OCI-LY1 (cell line): ENCODE data around the gene ARHGAP25.
A peak's percentile ranks its signal among the peaks of the same experiment; 100 is the strongest.

Experiments used
- H2AFZ ChIP-seq: fragments of 200-600 bp; sonication (generic), shearing (Covaris generic); 2 replicates; pipeline ENCODE4 v1.6.0; 2014; ENCODE audit warnings: antibody characterized with exemption, mild to moderate bottlenecking, low read length
- H3F3A ChIP-seq: fragments of 200-600 bp; sonication (generic), shearing (Covaris generic); 2 replicates; pipeline ENCODE4 v1.6.0; 2014; ENCODE audit warnings: mild to moderate bottlenecking, antibody characterized with exemption, low read length, moderate library complexity; ENCODE audit not compliant: insufficient read depth
- H3K27ac ChIP-seq: fragments of 200-600 bp; sonication (generic); 2 replicates; pipeline ENCODE4 v1.5.1; 2014; ENCODE audit warnings: low read length, mixed run types, mild to moderate bottlenecking, low read depth; ENCODE audit not compliant: poor library complexity, severe bottlenecking
- H3K27me3 ChIP-seq: fragments of 200-600 bp; sonication (generic); 2 replicates; pipeline ENCODE4 v1.6.0; 2014; ENCODE audit warnings: antibody characterized with exemption, mild to moderate bottlenecking, low read length, moderate library complexity; ENCODE audit not compliant: insufficient read depth
- H3K36me3 ChIP-seq: fragments of 200-600 bp; sonication (generic); 2 replicates; pipeline ENCODE4 v1.6.1; 2014; ENCODE audit warnings: mild to moderate bottlenecking, antibody characterized with exemption, low read length, moderate library complexity, mixed read lengths; ENCODE audit not compliant: insufficient read depth
- H3K4me1 ChIP-seq: fragments of 200-600 bp; sonication (generic); 2 replicates; pipeline ENCODE4 v1.5.1; 2014; ENCODE audit warnings: mild to moderate bottlenecking, low read length, moderate library complexity; ENCODE audit not compliant: insufficient read depth, severe bottlenecking
- H3K4me2 ChIP-seq: fragments of 200-600 bp; sonication (generic), shearing (Covaris generic); 2 replicates; pipeline ENCODE4 v1.6.1; 2014; ENCODE audit warnings: low read length
- H3K4me3 ChIP-seq: fragments of 200-600 bp; sonication (generic); 2 replicates; pipeline ENCODE4 v1.5.1; 2014; ENCODE audit warnings: low read length, low read depth, mild to moderate bottlenecking, mixed read lengths; ENCODE audit not compliant: poor library complexity, severe bottlenecking
- H3K79me2 ChIP-seq: fragments of 200-600 bp; shearing (Covaris generic); 2 replicates; pipeline ENCODE4 v1.6.1; 2016; ENCODE audit warnings: mixed run types, low read length, mixed read lengths; ENCODE audit not compliant: insufficient read depth
- H3K9ac ChIP-seq: fragments of 200-600 bp; sonication (generic), shearing (Covaris generic); 2 replicates; pipeline ENCODE4 v1.6.1; 2014; ENCODE audit warnings: mild to moderate bottlenecking, low read length, mixed read lengths
- H3K9me2 ChIP-seq: fragments of 200-600 bp; sonication (generic), shearing (Covaris generic); 2 replicates; pipeline ENCODE4 v1.6.1; 2014; ENCODE audit warnings: low read depth, mild to moderate bottlenecking, low read length, mixed read lengths
- H3K9me3 ChIP-seq: fragments of 200-600 bp; shearing (Covaris generic); 2 replicates; pipeline ENCODE4 v1.6.1; 2014; ENCODE audit warnings: low read length, mixed read lengths
- H4K20me1 ChIP-seq: fragments of 200-600 bp; sonication (generic), shearing (Covaris generic); 2 replicates; pipeline ENCODE4 v1.6.0; 2016; ENCODE audit warnings: mild to moderate bottlenecking, low read length; ENCODE audit not compliant: insufficient read depth
- EZH2 ChIP-seq: fragments of 200-600 bp; sonication (generic), shearing (Covaris generic); IDR thresholded peaks from 2 replicates; pipeline ENCODE4 v1.8.0; 2017; ENCODE audit warnings: borderline replicate concordance, mixed run types, mild to moderate bottlenecking, antibody characterized with exemption, low read length, moderate library complexity, mixed read lengths
- TF ChIP-seq, protein P1 (sequence below): fragments of 200-600 bp; sonication (generic), shearing (Covaris generic); IDR thresholded peaks from 2 replicates; pipeline ENCODE4 v1.5.1; 2017; ENCODE audit warnings: mild to moderate bottlenecking, antibody characterized with exemption, low read length, moderate library complexity, mixed read lengths

Gene ARHGAP25

GRCh38 chr2:68768951-68769350, 34.3 kb downstream of the ARHGAP25 start:
- Histone ChIP-seq H3K4me3 (peak overlapping the region; percentile 43), H3K4me2 (peak overlapping the region; percentile 63)

GRCh38 chr2:68769586-68770270, 35.1 kb downstream of the ARHGAP25 start:
- peaks cover 99% of the 10 kb centered on the region for H3K4me1 ChIP-seq
- peak overlapping the region; percentile 26 for H3K4me3 ChIP-seq
- H3K9me3 ChIP-seq: no peaks in the 10 kb centered on the region
- H2AFZ ChIP-seq: no peak overlapping the region
- H3K79me2 ChIP-seq: no peaks in the 10 kb centered on the region
- peak overlapping the region; percentile 57 for H3K4me2 ChIP-seq
- no peak for TF ChIP-seq EZH2
- TF ChIP-seq, protein P1, sequence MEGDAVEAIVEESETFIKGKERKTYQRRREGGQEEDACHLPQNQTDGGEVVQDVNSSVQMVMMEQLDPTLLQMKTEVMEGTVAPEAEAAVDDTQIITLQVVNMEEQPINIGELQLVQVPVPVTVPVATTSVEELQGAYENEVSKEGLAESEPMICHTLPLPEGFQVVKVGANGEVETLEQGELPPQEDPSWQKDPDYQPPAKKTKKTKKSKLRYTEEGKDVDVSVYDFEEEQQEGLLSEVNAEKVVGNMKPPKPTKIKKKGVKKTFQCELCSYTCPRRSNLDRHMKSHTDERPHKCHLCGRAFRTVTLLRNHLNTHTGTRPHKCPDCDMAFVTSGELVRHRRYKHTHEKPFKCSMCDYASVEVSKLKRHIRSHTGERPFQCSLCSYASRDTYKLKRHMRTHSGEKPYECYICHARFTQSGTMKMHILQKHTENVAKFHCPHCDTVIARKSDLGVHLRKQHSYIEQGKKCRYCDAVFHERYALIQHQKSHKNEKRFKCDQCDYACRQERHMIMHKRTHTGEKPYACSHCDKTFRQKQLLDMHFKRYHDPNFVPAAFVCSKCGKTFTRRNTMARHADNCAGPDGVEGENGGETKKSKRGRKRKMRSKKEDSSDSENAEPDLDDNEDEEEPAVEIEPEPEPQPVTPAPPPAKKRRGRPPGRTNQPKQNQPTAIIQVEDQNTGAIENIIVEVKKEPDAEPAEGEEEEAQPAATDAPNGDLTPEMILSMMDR: no peak
- peak overlapping the region; percentile 98 for H3K27ac ChIP-seq
- H4K20me1 ChIP-seq: no peaks in the 10 kb centered on the region
- peak overlapping the region; percentile 55 for H3K9ac ChIP-seq
- H3K9me2 ChIP-seq: no peaks in the 10 kb centered on the region
- no peaks in the 10 kb centered on the region; the same call in 1 of the 2 replicates for H3K36me3 ChIP-seq
- H3F3A ChIP-seq: 0 out of 2 replicates have a peak, but pooled peaks cover 19% of the 10 kb centered on the region
- H3K27me3 ChIP-seq: no peaks in the 10 kb centered on the region

More at GRCh38 chr2:68768951-68769350, 34.3 kb downstream of the ARHGAP25 start:
- Histone ChIP-seq H3K27ac (peak overlapping the region; percentile 98), H3F3A (0 out of 2 replicates have a peak, but pooled peaks cover 19% of the 10 kb centered on the region), H3K9me2 (no peaks in the 10 kb centered on the region), H3K27me3 (no peaks in the 10 kb centered on the region), H4K20me1 (no peaks in the 10 kb centered on the region), H3K9ac (peak overlapping the region; percentile 73), H3K4me1 (peaks cover 99% of the 10 kb centered on the region), H2AFZ (no peak overlapping the region), H3K36me3 (no peaks in the 10 kb centered on the region; the same call in 1 of the 2 replicates), H3K79me2 (peaks cover 5% of the 10 kb centered on the region; the same call in 1 of the 2 replicates), H3K9me3 (no peaks in the 10 kb centered on the region)
- TF ChIP-seq EZH2: no peak
- TF ChIP-seq, protein P1: no peak

DNA sequence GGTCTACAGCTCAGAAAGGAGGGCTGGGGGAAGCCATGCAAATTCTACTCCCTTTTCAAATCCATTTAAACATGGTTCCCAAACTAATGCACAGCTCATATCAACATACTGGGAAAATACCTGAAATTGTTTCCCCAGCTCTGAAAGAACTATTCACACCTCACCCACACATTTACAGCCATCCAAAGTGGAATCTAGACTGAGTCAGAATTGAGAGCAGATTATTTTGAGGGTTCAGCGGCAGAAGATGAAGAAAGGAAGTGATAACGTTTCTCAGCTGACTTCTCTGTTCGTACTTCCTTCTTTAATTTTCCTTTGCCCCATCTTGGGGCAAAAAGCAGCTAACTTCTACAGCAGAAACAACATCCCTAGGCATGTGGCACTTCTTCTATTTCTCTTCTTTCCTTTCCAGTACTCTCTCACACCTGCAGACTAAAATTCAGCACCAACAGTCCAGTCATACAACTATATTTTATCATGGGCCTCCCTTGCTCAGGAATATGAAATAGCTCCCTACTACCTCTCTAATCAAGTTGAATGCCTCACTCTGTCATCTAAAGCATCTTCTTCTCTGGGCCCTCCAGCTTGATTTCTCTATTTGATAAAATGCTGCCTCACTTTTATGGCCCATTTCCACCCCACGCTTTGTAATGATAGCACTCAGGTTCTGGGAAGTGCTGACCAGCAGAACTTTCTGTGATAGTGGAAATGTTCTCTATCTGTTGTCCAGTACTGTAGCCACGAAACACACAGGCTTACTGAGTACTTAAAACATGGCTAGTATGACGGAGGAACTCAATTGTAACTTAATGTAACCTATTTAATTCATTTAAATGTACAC, 35.9 kb downstream of the ARHGAP25 start:
- Histone ChIP-seq H3K9ac (peak overlapping the region; percentile 55), H3K27me3 (no peaks in the 10 kb centered on the region), H3K4me2 (peak overlapping the region; percentile 57), H3K27ac (peak overlapping the region; percentile 98), H3K4me1 (peaks cover 99% of the 10 kb centered on the region), H3F3A (0 out of 2 replicates have a peak, but pooled peaks cover 19% of the 10 kb centered on the region), H3K36me3 (peaks cover 3% of the 10 kb centered on the region; the same call in 1 of the 2 replicates), H3K79me2 (peaks cover 5% of the 10 kb centered on the region; the same call in 1 of the 2 replicates), H3K9me2 (no peaks in the 10 kb centered on the region), H4K20me1 (no peaks in the 10 kb centered on the region), H3K9me3 (no peaks in the 10 kb centered on the region), H3K4me3 (peak overlapping the region; percentile 26), H2AFZ (no peak overlapping the region)
- no peak for TF ChIP-seq EZH2
- TF ChIP-seq, protein P1: no peak
